Body of pancreas (tissue), 4 donors: Measurements from ENCODE around the gene PYROXD2.

ENCODE experiments used
- CTCF ChIP-seq, 7 experiments: fragments of 450-650 bp in 4 of 7; fragments of 200-600 bp in 3 of 7; sonication (generic) in 3 of 7; IDR thresholded peaks; one replicate each; pipeline ENCODE4 v1.5.1; 2016 to 2019; ENCODE audit warnings: antibody characterized with exemption in 7 of 7
- POLR2A ChIP-seq, 3 donors: fragments of 450-650 bp; IDR thresholded peaks; one replicate each; pipeline ENCODE4 v1.6.1; 2016; ENCODE audit warnings: antibody characterized with exemption in 3 of 3, mild to moderate bottlenecking in 2 of 3

- TF ChIP-seq CTCF (IDR thresholded peaks at IDR 0.05) (no peak), POLR2A (IDR thresholded peaks at IDR 0.05) (no peak)
These were observed 26.8 kb downstream of the PYROXD2 start for GRCh38 chr10:98388101-98388655.
